Measurements from ENCODE around the gene ANTXR1.
"Not testable (repeated sequence)": the region's sequence is repeated elsewhere in the genome, so short reads cannot be mapped to it uniquely, and the experiment has no call there.

ANTXR1 gene

GRCh38 chr2:69224512-69224837 lies 211.5 kb downstream of the ANTXR1 start:
- TF ChIP-seq CTCF (IDR thresholded peaks at IDR 0.05; ENCODE audit: borderline replicate concordance, insufficient read depth, low read depth, low read length) = no peak

GRCh38 chr2:69225933-69226332 lies 213.0 kb downstream of the ANTXR1 start:
- H3K4me3 ChIP-seq (ENCODE audit: low read depth, low read length) = no peak overlapping the region
- TF ChIP-seq CTCF (IDR thresholded peaks at IDR 0.05; ENCODE audit: borderline replicate concordance, insufficient read depth, low read depth, low read length) = no peak

More at GRCh38 chr2:69224512-69224837, 211.5 kb downstream of the ANTXR1 start:
- H3K4me3 ChIP-seq (ENCODE audit: low read depth, low read length) = no peak overlapping the region

GRCh38 chr2:69226903-69227302 lies 213.9 kb downstream of the ANTXR1 start:
- no peak overlapping the region for H3K4me3 ChIP-seq (ENCODE audit: low read depth, low read length)
- TF ChIP-seq CTCF (IDR thresholded peaks at IDR 0.05; ENCODE audit: borderline replicate concordance, insufficient read depth, low read depth, low read length) = no peak

- no peak for TF ChIP-seq CTCF (IDR thresholded peaks at IDR 0.05; ENCODE audit: borderline replicate concordance, insufficient read depth, low read depth, low read length)
- no peak overlapping the region for H3K4me3 ChIP-seq (ENCODE audit: low read depth, low read length)
Observed at GRCh38 chr2:69227716-69228115, 214.7 kb downstream of the ANTXR1 start.

- not testable (repeated sequence) for H3K4me3 ChIP-seq (ENCODE audit: low read depth, low read length)
Observed at GRCh38 chr2:69230946-69231345, 218.0 kb downstream of the ANTXR1 start.

GRCh38 chr2:69231612-69232277 lies 218.8 kb downstream of the ANTXR1 start:
- no peak overlapping the region for H3K4me3 ChIP-seq (ENCODE audit: low read depth, low read length)
- TF ChIP-seq CTCF (IDR thresholded peaks at IDR 0.05; ENCODE audit: borderline replicate concordance, insufficient read depth, low read depth, low read length) = no peak

GRCh38 chr2:69235835-69236234 lies 222.9 kb downstream of the ANTXR1 start:
- not testable (repeated sequence) for H3K4me3 ChIP-seq (ENCODE audit: low read depth, low read length)

- H3K4me3 ChIP-seq (ENCODE audit: low read depth, low read length) = no peak overlapping the region
- no peak for TF ChIP-seq CTCF (IDR thresholded peaks at IDR 0.05; ENCODE audit: borderline replicate concordance, insufficient read depth, low read depth, low read length)
Observed at GRCh38 chr2:69237070-69237670, 224.2 kb downstream of the ANTXR1 start.

Data from GM12875 (cell line).